Globus pallidus (tissue), 1 donor: ENCODE results near the gene CTSV.
"Not testable (repeated sequence)": the region's sequence is repeated elsewhere in the genome, so short reads cannot be mapped to it uniquely, and the experiment has no call there.

ENCODE experiments used
- DNase-seq: peaks from one replicate; pipeline ENCODE4 v3.0.0-alpha.2; 2015; ENCODE audit warnings: low spot score

Gene CTSV

DNA sequence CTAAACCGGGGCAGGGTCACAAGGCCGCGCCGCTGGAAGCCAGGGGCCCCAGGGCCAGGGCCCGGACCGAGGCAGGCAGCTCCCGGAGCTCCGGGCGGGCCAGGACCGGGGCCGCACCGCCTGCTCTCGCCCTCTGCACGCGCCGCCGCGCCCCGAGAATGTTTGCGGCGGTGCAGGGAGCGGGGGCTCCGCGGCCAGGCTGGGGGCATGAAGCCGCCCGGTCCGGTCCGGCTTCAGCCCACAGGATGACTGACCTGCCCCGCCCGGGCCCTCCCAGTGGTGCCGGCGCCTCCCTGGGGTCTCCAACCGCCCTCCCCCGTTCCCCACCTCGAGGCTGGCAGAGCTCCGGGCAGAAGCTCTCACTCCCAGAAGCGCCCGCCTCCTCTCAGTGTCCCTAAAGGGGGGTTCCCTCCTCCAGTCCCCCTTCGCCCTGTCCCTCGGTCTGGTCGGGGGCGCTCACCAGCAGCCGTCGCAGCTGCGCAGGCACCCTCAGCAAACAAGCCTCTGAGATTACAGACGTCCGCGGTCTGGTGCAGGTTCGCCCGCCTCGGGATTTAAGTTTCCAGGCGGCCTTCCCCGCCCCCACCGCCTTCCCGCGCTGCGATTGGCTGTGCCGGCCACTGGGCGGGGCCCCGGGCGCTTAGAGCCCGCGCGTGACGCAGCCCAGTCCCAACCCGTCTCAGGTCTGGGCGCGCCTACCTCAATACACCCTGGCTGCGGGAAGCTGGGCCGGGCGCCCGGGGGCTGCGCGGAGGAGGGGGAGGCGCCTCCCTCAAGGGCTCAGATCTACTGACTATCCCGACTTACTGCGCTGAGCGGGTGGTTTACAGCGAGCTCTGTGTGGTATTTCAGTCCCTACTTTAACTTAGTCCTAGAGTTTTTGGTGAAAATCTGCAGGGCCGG, at the start of gene CTSV:
Gene CTSV, minus strand, starts transcription at position 532 of the 903 bp plus-strand sequence. CDS start 1,099 bp downstream, outside the sequence.
- peak; percentile 81 for DNase-seq

DNA sequence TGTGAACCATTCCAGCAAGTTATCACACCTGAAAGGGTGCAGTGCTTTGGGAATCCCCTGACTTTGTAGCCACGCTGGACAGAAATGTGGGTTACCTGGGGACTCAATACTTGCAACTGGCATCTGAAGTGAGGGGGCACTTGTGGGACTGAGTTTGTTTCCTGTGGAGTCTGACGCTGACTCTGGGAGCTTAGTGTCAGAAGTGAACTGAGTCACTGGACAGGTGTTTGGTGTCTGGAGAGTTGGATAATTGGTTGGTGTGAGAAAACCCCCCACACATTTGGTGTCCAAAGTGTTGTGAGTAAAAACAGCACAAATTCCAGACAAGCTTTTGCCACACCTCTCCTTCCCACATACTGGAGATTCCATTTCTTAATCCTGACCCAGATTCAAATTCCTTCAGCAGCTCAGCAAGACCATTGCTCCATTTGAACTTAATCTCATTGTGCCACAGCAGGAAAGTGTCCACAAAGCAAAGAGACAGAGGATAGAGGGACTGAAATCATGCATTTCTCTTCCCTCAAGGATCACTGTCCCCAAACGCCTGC, 48.8 kb upstream of the CTSV start:
- not testable (repeated sequence) for DNase-seq

- DNase-seq: not testable (repeated sequence)
Observed at GRCh38 chr9:97084562-97084991, 45.6 kb upstream of the CTSV start.

- no peak for DNase-seq
Observed at GRCh38 chr9:97078362-97078761, 39.4 kb upstream of the CTSV start.

DNA sequence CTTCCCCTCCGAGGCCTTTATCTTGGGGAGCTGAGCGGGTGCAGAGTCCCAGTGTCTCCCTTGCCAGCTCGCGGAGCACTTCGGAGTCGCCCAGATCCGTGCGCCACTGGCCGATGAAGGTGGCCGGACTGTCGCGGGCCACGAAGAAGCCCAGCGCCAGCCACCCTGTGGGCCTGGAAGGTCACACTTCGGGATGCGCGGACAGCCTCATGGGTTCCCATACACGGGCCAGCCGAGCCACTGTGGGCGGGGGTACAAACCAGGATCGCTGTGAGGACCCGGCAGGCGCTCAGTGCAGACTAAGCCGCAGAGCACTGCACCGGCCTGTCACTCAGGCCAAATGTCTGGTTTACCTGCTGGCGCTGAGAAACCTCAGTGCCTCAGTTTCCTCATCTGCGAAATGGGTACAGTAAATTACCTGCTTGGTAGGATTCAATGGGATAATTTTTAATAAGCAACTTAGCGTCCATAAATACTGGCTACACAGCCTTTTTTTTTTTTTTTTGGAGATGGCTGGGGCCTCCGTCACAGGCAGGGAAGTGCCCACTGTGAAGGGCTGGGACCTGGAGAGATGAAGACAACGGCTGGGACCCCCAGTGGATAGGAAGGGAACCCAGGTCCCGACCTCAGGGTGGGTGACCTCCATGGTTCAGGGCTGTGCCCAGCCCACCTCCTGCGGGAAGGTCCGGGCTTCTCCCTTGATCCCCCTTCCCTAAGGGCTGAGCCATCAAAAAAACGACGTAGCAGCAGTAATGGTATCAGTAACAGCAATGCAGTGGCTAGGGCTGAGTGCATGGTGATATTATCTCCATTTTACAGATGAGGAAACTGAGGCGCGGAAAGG, 38.7 kb upstream of the CTSV start:
- DNase-seq: no peak

- not testable (repeated sequence) for DNase-seq
Observed at GRCh38 chr9:97076731-97077451, 37.9 kb upstream of the CTSV start.

GRCh38 chr9:97076238-97076637, 37.3 kb upstream of the CTSV start:
- DNase-seq: no peak

- DNase-seq: no peak
Observed at GRCh38 chr9:97075289-97075985, 36.5 kb upstream of the CTSV start.

GRCh38 chr9:97073506-97073905, 34.6 kb upstream of the CTSV start:
- no peak for DNase-seq

GRCh38 chr9:97072285-97072776, 33.4 kb upstream of the CTSV start:
- DNase-seq: no peak

DNA sequence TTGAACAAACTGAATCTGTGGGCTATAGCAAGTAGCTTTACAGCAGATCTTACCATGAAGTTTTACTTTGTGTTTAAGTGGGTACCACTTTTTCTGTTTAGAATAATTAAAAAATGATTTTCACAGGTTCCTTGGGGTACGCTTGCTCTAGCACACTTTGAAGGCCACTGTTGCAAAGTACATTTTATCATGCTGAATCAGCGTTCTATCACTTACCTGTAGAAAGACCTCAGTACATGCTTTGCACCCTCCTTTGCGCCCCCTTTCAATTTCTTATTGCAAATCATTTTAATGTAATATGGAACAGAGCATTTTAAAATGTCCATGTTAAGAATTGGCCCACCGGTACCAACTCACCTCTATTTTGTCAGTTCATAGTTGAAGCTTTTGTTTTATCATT, 31.4 kb upstream of the CTSV start:
- not testable (repeated sequence) for DNase-seq

- no peak for DNase-seq
Observed at GRCh38 chr9:97067490-97067889, 28.5 kb upstream of the CTSV start.

DNA sequence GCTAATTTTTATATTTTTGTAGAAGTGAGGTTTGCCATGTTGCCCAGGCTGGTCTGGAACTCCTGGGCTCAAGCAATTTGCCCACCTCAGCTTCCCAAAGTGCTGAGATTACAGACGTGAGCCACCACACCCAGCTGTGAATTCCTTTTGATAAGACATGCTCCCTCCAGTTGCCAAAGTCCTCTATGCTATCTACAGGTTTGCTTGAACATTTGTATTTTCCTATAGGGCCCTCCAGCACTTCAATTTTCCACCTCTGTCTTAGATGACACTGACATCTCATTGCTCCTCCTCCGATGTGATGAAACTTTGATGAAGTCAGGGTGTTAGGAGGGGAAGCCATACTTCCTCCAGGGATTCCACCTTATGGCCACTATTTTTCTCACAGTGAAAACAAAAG, 25.2 kb upstream of the CTSV start:
- DNase-seq: no peak

DNA sequence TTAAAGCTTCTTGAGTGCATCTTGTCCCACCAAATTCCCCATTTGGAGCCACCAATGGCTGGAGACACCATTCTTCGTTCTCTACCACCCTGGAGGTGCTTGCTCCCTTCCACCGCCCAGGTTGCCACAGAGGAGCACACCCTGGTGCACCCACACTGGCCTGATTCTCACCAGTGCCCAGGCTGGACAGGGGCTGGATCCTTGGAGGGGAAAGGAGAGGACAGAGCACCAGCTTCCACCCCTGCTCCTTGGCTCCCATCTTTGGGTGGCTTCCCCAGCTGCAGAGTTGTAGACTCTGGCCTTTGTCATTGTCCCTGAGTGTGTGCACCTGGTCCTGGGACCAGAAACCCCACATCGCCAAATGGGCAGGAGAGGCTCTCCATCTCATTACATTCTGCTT, 21.9 kb upstream of the CTSV start:
- DNase-seq: no peak

GRCh38 chr9:97059626-97060025, 20.7 kb upstream of the CTSV start:
- no peak for DNase-seq

DNA sequence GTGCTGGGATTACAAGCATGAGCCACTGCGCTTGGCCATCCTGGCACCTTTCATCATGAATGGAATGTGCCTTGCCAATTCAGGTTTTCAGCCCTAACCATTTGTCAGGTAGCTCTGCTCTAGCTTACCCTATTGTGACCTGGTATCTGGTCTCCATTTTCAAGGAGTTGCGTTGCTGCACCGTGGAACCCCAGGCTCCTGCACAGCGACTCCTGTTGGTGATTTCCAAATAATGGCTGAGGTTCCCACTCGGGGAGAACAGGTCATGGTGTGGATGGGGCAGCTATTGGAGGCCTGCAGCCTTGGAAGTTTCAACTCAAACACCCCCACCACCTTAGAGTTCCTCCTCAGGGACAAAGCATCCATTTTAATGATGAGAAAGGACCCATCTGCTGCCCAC, 18.7 kb upstream of the CTSV start:
- DNase-seq: no peak

DNA sequence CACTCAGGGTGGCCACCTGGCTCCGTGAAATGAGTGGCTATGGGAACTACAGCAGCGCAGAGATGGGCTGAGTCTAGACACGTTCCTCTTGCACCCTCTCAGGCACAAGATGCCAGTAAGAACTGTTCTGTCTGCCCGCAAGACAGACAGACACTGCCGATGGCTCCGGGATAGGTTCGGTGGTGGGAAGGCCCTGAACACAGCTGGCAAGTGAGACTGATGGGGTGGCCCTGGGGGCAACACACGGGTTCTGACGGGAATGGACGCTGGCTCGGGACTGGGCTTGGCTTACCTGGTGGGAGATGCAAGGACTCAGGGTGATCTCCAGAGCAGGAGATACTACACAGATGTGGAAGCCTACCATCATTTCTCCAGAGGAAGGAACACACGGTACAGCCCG, 16.9 kb upstream of the CTSV start:
- DNase-seq: not testable (repeated sequence)

GRCh38 chr9:97053717-97054116, 14.8 kb upstream of the CTSV start:
- no peak for DNase-seq

- no peak for DNase-seq
Observed at GRCh38 chr9:97052735-97053134, 13.8 kb upstream of the CTSV start.

- DNase-seq: no peak
Observed at GRCh38 chr9:97046228-97046627, 7.3 kb upstream of the CTSV start.

DNA sequence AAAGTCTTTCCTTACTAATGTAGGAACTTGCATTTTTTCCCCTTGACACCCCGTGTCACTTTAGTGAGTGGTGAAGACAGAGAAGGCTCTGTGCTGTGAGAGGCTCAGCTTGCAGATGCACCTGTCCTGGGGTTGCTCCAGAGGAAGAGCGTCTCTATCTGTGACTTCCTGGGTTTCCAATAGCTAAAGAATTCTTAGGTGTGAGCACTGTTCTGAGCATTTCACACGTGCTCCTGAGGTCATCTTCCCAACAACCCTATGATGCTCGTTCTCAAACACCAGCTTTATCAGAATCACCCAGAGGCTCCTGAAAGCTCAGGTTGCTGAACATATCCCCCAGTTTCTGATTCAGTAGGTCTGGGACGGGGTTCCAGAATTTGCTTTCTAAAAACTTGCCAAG, 6.4 kb upstream of the CTSV start:
- no peak for DNase-seq
